PFSK-1 (cell line): ENCODE measurements around the gene HS3ST3A1.

Experiments used
- POLR2AphosphoS5 ChIP-seq: IDR thresholded peaks from 2 replicates; pipeline ENCODE4 v1.6.1; 2012; ENCODE audit warnings: low read depth, mild to moderate bottlenecking, control low read depth, low read length, moderate library complexity
- SIN3A ChIP-seq: IDR thresholded peaks from 2 replicates; pipeline ENCODE4 v1.6.1; 2012; ENCODE audit warnings: mild to moderate bottlenecking, low read length, moderate library complexity, borderline replicate concordance; ENCODE audit not compliant: insufficient read depth
- TF ChIP-seq, protein P1 (sequence below), 2 experiments: IDR thresholded peaks; 2 replicates each; pipeline versions ENCODE4 v1.6.1 to v1.8.0; 2011 to 2012; ENCODE audit warnings: low read depth in 2 of 2, low read length in 2 of 2, control low read depth in 1 of 2, inconsistent platforms in 1 of 2, mild to moderate bottlenecking in 1 of 2, moderate library complexity in 1 of 2; ENCODE audit not compliant: insufficient read depth in 1 of 2

DNA sequence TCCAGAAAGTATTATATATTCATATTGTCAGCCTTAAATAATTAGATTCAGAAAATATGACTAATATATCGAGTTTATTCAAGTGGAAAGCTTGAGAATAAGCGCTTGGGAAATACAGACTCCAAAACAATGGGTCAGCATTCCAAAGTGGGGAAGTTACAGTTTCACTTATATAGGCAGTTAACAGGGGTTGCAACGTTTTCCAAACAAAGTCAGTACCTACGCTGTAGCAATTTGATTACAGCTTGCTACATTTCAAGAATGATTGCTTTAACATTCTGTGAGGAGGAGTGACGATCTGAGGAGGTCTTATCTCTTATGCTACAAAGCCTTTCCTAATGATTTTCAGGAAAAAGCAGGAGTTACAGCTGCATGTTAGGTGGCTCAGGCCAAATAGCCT lies 34.2 kb upstream of the HS3ST3A1 start:
- TF ChIP-seq POLR2AphosphoS5 (no peak), SIN3A (no peak)
- TF ChIP-seq, protein P1, sequence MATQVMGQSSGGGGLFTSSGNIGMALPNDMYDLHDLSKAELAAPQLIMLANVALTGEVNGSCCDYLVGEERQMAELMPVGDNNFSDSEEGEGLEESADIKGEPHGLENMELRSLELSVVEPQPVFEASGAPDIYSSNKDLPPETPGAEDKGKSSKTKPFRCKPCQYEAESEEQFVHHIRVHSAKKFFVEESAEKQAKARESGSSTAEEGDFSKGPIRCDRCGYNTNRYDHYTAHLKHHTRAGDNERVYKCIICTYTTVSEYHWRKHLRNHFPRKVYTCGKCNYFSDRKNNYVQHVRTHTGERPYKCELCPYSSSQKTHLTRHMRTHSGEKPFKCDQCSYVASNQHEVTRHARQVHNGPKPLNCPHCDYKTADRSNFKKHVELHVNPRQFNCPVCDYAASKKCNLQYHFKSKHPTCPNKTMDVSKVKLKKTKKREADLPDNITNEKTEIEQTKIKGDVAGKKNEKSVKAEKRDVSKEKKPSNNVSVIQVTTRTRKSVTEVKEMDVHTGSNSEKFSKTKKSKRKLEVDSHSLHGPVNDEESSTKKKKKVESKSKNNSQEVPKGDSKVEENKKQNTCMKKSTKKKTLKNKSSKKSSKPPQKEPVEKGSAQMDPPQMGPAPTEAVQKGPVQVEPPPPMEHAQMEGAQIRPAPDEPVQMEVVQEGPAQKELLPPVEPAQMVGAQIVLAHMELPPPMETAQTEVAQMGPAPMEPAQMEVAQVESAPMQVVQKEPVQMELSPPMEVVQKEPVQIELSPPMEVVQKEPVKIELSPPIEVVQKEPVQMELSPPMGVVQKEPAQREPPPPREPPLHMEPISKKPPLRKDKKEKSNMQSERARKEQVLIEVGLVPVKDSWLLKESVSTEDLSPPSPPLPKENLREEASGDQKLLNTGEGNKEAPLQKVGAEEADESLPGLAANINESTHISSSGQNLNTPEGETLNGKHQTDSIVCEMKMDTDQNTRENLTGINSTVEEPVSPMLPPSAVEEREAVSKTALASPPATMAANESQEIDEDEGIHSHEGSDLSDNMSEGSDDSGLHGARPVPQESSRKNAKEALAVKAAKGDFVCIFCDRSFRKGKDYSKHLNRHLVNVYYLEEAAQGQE (IDR thresholded peaks at IDR 0.05; ENCODE audit: insufficient read depth in 1 of 2, low read depth in 2 of 2, low read length in 2 of 2) = no peak
